GM19328 (cell line): ENCODE results near the gene CXCL12.

Experiments
- ATAC-seq: cut with Tn5 transposase; IDR thresholded peaks from one replicate; pipeline ENCODE4 v1.9.1; 2021; ENCODE audit warnings: mild to moderate bottlenecking, moderate library complexity; ENCODE audit not compliant: unreplicated experiment

CXCL12 gene

GRCh38 chr10:44385696-44386441, 972 bp upstream of the CXCL12 start:
- no peak for ATAC-seq

GRCh38 chr10:44384601-44385025, 284 bp downstream of the CXCL12 start:
- ATAC-seq = no peak

GRCh38 chr10:44383749-44384600, 922 bp downstream of the CXCL12 start:
- no peak for ATAC-seq

GRCh38 chr10:44382981-44383748, 1.7 kb downstream of the CXCL12 start:
- ATAC-seq = no peak

DNA sequence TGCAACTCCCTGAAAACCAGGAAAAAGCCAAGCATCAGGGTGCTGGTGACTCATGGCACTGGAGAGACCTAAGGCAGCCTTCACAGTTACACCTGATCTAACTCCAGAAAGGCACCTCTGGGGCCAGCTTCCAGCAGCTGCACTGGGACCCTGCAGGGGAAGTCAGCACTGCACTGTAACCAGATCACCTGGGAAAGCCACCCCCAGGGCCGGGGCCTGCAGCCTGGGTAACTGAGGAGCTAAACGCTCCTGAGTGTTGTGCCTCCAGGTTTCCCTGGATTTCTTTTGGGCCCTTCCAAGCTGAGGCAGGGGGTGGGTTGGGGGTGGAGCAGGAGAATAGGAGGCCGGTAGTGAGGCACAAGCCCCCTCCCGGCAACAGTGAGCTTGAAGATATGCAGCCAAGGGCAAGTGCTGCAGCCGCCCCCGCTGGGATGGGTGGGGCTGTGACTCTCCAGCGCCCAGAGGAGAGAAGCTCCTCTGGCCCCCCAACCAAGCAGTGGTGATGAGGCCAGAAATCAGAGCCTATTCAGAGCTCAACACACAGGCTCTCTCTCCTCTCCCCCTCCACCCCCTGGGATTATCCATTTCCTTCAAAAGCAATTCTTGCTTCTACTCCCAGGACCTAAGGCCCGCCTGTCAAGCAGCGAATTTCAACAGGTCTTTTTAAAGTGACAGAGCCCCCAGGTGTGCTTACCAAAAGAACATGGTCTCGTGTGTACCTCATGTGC, 2.6 kb downstream of the CXCL12 start:
- ATAC-seq = no peak

DNA sequence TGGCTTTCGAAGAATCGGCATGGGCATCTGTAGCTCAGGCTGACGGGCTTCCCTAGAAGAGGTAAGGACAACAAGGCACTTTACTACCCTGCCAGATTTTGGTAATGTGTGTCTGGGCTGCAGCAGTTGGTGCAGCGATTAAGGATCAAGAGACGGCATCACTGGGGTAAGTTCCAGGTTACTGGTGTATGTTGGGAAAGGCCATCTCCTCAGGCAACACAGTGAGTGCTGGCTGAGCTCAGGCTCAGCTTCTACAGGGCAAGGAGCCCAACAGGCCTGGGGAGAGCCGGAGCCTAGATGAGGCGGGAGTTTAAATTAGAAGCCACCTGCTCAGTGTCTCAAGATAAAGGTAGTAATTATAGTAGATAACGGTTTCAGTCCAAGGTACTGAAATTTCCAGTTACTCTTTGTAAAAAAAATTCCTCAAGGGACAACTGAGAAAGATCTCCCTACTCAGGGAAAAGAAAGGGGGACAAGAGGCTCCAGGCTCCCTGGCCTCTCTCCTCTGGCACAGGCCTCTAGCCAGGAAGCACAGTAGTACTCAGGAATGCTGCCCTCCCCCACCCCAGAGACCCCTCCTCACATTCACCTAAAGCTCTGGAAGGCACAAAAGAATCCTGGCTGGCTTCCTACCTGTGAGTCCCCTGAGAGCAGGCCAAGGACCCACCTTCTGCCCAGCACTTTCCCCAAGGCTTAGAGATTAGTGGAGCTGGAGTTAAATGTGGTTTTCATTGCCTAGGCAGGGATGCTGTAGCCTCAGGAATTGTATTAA, 3.9 kb downstream of the CXCL12 start:
- ATAC-seq = no peak

- ATAC-seq = no peak
Measured at GRCh38 chr10:44379907-44380306, 5.0 kb downstream of the CXCL12 start.

DNA sequence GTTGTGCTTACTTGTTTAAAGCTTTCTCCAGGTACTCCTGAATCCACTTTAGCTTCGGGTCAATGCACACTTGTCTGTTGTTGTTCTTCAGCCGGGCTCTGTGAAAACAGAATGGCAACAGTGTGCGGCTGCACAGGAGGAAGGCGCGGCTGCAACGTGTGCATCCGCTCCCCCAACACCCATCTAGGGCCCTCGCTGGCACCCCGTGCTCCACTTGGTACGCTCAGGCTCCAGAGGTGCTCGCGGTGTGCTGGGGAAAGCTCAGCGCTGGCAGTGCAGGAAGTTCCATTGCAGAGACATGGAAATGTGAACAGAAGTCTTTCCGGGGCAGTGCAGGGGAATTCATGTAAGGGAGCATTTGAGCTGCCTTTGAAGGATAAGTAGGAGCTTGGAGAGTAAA, 6.3 kb downstream of the CXCL12 start:
- no peak for ATAC-seq

GRCh38 chr10:44377651-44378310, 7.1 kb downstream of the CXCL12 start:
- ATAC-seq = no peak

GRCh38 chr10:44376472-44377099, 8.3 kb downstream of the CXCL12 start:
- ATAC-seq = no peak

- no peak for ATAC-seq
Measured at GRCh38 chr10:44374155-44374554, 10.7 kb downstream of the CXCL12 start.

GRCh38 chr10:44373341-44373995, 11.4 kb downstream of the CXCL12 start:
- no peak for ATAC-seq

GRCh38 chr10:44372181-44372580, 12.7 kb downstream of the CXCL12 start:
- ATAC-seq = no peak

GRCh38 chr10:44370731-44371248, 14.1 kb downstream of the CXCL12 start:
- ATAC-seq = no peak

DNA sequence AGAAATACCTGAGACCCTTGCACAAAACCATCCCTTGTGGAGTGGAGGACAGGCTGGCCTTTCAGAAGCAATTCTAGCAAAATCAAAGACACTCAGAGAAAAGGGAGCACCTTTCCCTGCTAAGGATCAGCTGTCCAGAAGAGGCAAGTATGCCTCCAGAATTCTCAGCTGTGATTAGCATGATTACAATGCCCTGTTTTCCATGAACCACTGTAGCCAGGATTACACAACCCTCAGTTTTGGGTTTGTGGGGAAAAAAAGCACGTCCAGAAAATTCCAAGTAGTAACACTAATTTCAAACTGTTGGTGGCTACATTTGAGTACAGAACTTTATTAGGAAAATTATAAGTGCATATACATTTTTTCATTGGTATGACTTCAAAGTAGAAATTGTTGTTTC, 15.0 kb downstream of the CXCL12 start:
- ATAC-seq = no peak

GRCh38 chr10:44369296-44369695, 15.6 kb downstream of the CXCL12 start:
- ATAC-seq = no peak

DNA sequence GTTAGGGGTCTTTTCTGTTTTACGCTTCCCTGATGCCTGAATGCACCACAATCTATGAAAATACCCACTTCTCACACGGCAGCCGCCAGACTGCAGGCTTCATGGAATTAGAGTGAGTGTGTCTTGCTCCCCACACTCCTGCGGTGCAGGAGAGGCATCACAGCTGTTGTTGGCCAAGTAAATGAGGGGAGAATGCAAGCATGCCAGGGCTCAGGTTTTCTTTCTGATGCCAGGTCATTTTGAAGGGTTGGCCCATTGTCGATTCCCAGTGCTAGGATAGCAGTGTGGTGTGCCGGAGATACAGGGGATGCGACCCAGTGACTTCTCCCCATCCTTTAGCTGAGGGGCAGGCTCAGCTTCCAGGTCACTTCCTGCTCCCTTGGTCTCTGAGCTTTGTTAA, 16.3 kb downstream of the CXCL12 start:
- no peak for ATAC-seq

DNA sequence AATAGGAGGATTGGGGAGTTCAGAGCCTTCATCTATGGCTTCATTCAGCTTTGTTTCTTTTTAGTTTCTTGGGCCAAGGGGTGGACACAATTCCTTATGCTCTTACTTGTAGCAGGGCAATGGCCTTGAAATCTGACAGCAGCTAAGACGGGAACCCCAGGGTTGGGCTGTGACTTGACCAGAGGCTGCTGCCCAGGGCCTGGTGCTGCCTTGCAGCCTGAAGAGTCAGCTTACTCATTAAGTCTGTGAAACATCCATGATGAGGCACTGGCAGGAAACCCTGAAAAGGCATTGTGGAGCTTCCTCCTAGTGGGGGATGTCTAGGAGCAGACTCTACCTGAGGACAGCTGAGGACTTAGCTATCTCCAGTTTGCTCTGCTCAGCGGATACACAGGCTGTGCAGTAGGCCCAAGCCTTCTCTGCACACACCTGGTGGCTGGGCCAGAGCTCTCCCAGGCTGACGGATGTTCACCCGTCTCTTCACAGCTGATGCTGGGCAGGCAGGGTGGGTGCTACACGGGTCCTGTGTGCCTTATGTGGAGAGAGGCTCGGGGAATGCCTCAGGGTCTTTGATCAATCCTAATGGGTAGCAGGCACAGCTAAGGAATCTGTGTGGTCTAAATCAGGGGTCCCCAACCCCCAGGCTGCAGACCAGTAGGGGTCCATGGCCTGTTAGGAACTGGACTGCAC, 17.8 kb downstream of the CXCL12 start:
- ATAC-seq = no peak
